Astrocyte (in vitro differentiated cells and primary cell): ENCODE results near the gene DNAJC18.

Experiments
- CTCF ChIP-seq: IDR thresholded peaks from 2 replicates; pipeline ENCODE4 v1.5.1; 2011; ENCODE audit warnings: low read depth, mild to moderate bottlenecking, inconsistent platforms, low read length, moderate library complexity; ENCODE audit not compliant: insufficient read depth
- EZH2 ChIP-seq: IDR thresholded peaks from 2 replicates; pipeline ENCODE4 v1.6.1; 2012; ENCODE audit warnings: mild to moderate bottlenecking, low read length, inconsistent platforms; ENCODE audit not compliant: insufficient read depth

GRCh38 chr5:139391570-139392323, 47.6 kb downstream of the DNAJC18 start:
- no peak for TF ChIP-seq CTCF
- TF ChIP-seq EZH2, result no peak
